ENCODE results near the gene SLC10A7.

- TF ChIP-seq CEBPB (IDR thresholded peaks at IDR 0.05; ENCODE audit: low read depth, low read length) (no peak), POLR2AphosphoS5 (IDR thresholded peaks at IDR 0.05; ENCODE audit: low read depth, low read length) (no peak), CHD1 (IDR thresholded peaks at IDR 0.05; ENCODE audit: low read depth, low read length) (no peak), POLR2A (IDR thresholded peaks at IDR 0.05; ENCODE audit: control extremely low read depth in 1 of 2, low read depth in 2 of 2, low read length in 2 of 2) (no peak), ZNF274 (IDR thresholded peaks at IDR 0.05; ENCODE audit: borderline replicate concordance, extremely low read depth, low read length) (no peak), CTCF (IDR thresholded peaks at IDR 0.05; ENCODE audit: control extremely low read depth in 1 of 3, insufficient read depth in 1 of 3, low read depth in 1 of 3, low read length in 3 of 3) (no peak), E2F6 (IDR thresholded peaks at IDR 0.05) (no peak), ATF3 (IDR thresholded peaks at IDR 0.05; ENCODE audit: insufficient read depth, low read depth, low read length) (no peak), YY1 (IDR thresholded peaks at IDR 0.05; ENCODE audit: low read depth, low read length) (no peak), RNF2 (IDR thresholded peaks at IDR 0.05; ENCODE audit: borderline replicate concordance, low read depth, low read length, missing control alignments, poor library complexity, severe bottlenecking) (no peak), RAD21 (IDR thresholded peaks at IDR 0.05 in 1 of 2, conservative IDR thresholded peaks at IDR 0.05 in 1 of 2; ENCODE audit: low read depth in 2 of 2, low read length in 2 of 2) (no peak), KDM5A (IDR thresholded peaks at IDR 0.05; ENCODE audit: low read length) (no peak), RFX5 (IDR thresholded peaks at IDR 0.05; ENCODE audit: borderline replicate concordance, low read depth, low read length) (no peak), MAFK (IDR thresholded peaks at IDR 0.05; ENCODE audit: low read depth, low read length) (no peak)
These were observed 139.5 kb downstream of the SLC10A7 start for GRCh38 chr4:146382194-146382593.
